GM23248 (cell line): Measurements from ENCODE around the gene PRKX. TPM values are rescaled to one million over a fixed set of nuclear protein-coding genes. Genes with fewer than 3 reads are reported as not detected.
"Not testable (repeated sequence)": the region's sequence is repeated elsewhere in the genome, so short reads cannot be mapped to it uniquely, and the experiment has no call there.

Experiments
- DNase-seq: peaks from one replicate; pipeline ENCODE4 v3.0.0-alpha.2; 2015
- H2AFZ ChIP-seq: fragments of 200-600 bp; sonication (generic); 2 replicates; pipeline ENCODE4 v1.6.1; 2016; ENCODE audit warnings: antibody characterized with exemption
- H3F3A ChIP-seq: fragments of 200-600 bp; sonication (generic); 2 replicates; pipeline ENCODE4 v1.6.1; 2016; ENCODE audit warnings: mild to moderate bottlenecking, antibody characterized with exemption, mixed run types; ENCODE audit not compliant: insufficient read depth
- H3K27ac ChIP-seq: fragments of 200-600 bp; sonication (generic); 2 replicates; pipeline ENCODE4 v1.5.1; 2016; ENCODE audit warnings: mild to moderate bottlenecking
- H3K27me3 ChIP-seq: fragments of 200-600 bp; sonication (generic); replicated peaks from 2 replicates; pipeline ENCODE4 v1.6.1; 2016; ENCODE audit warnings: mild to moderate bottlenecking; ENCODE audit not compliant: insufficient read depth
- H3K36me3 ChIP-seq: fragments of 200-600 bp; sonication (generic); 2 replicates; pipeline ENCODE4 v1.6.1; 2016; ENCODE audit warnings: low read depth, mild to moderate bottlenecking
- H3K4me1 ChIP-seq: fragments of 200-600 bp; sonication (generic); 2 replicates; pipeline ENCODE4 v1.6.1; 2016; ENCODE audit warnings: mild to moderate bottlenecking; ENCODE audit not compliant: insufficient read depth
- H3K4me2 ChIP-seq: fragments of 200-600 bp; sonication (generic); one replicate; pipeline ENCODE4 v1.6.1; 2016; ENCODE audit warnings: mild to moderate bottlenecking; ENCODE audit not compliant: unreplicated experiment
- H3K4me3 ChIP-seq: fragments of 200-600 bp; sonication (generic); 2 replicates; pipeline ENCODE4 v1.5.1; 2016; ENCODE audit warnings: mild to moderate bottlenecking
- H3K79me2 ChIP-seq: fragments of 200-600 bp; sonication (generic); 2 replicates; pipeline ENCODE4 v1.6.1; 2016; ENCODE audit warnings: mild to moderate bottlenecking; ENCODE audit not compliant: insufficient read depth
- H3K9ac ChIP-seq: fragments of 200-600 bp; sonication (generic); 2 replicates; pipeline ENCODE4 v1.6.1; 2016; ENCODE audit warnings: mild to moderate bottlenecking
- H3K9me2 ChIP-seq: fragments of 200-600 bp; sonication (generic); 2 replicates; pipeline ENCODE4 v1.6.1; 2016; ENCODE audit warnings: mixed run types, mild to moderate bottlenecking, moderate library complexity; ENCODE audit not compliant: insufficient read depth
- H3K9me3 ChIP-seq: fragments of 200-600 bp; sonication (generic); one replicate; pipeline ENCODE4 v1.6.1; 2017; ENCODE audit warnings: low read depth
- H4K20me1 ChIP-seq: fragments of 200-600 bp; sonication (generic); 2 replicates; pipeline ENCODE4 v1.6.0; 2016; ENCODE audit not compliant: insufficient read depth
- EZH2 ChIP-seq: fragments of 200-600 bp; sonication (generic); IDR thresholded peaks from 2 replicates; pipeline ENCODE4 v1.6.1; 2018; ENCODE audit warnings: antibody characterized with exemption, mild to moderate bottlenecking; ENCODE audit not compliant: insufficient read depth, poor library complexity, severe bottlenecking
- EZH2phosphoT487 ChIP-seq: fragments of 200-600 bp; sonication (generic); IDR thresholded peaks from 2 replicates; pipeline ENCODE4 v1.6.1; 2018; ENCODE audit warnings: antibody characterized with exemption, moderate library complexity, mild to moderate bottlenecking, low read depth; ENCODE audit not compliant: insufficient read depth
- WGBS, 2 experiments: methylation state at CpG; one replicate each; pipeline ENCODE4 v1.1.6; 2015 to 2017; ENCODE audit warnings: low lambda C conversion rate in 2 of 2, low coverage in 1 of 2; ENCODE audit errors: missing lambda C conversion rate in 2 of 2; 5-methylcytosine and 5-hydroxymethylcytosine counted together
- in situ Hi-C: fragments of 300-500 bp; cut with MboI; formaldehyde crosslinking; loops from 2 replicates; pipeline ENCODE4 v1.15.0; 2020
- polyA plus RNA-seq: library from polyadenylated mRNA; unstranded; fragments of >200 nt; fragmentation: Nextera tagmentation; extraction: Ambion mirVana; gene quantifications from 2 replicates; pipeline ENCODE4 v1.2.1, GENCODE V29; 2016
- total RNA-seq: library from RNA; depleted of rRNA; stranded (reverse); fragments of >200 nt; shearing (Covaris generic); gene quantifications from 2 replicates; pipeline ENCODE4 v1.2.3, GENCODE V29; 2014

Gene PRKX
- total and polyA plus RNA-seq, 2 experiments from 2014 or later = 1.2 to 10.6 TPM

- H2AFZ ChIP-seq = no peak overlapping the region
- DNase-seq = no peak
- TF ChIP-seq EZH2 (no peak), EZH2phosphoT487 (no peak)
- no peaks in the 10 kb centered on the region for H3K36me3 ChIP-seq
- no peaks in the 10 kb centered on the region for H3K9me2 ChIP-seq
- H4K20me1 ChIP-seq = no peaks in the 10 kb centered on the region
- H3K27me3 ChIP-seq = no peaks in the 10 kb centered on the region
- H3K9me3 ChIP-seq = no peaks in the 10 kb centered on the region
- no peak overlapping the region for H3K9ac ChIP-seq
- no peak overlapping the region for H3K27ac ChIP-seq
- H3K4me1 ChIP-seq = no peaks in the 10 kb centered on the region
- 96 to 97% methylated on average over 6 of the region's 6 CpGs for WGBS, 2 experiments
- H3K4me2 ChIP-seq = no peak overlapping the region
- in situ Hi-C loops = no loop called here
- no peaks in the 10 kb centered on the region for H3K79me2 ChIP-seq
- no peaks in the 10 kb centered on the region for H3F3A ChIP-seq
- H3K4me3 ChIP-seq = no peak overlapping the region
These were observed 35.1 kb downstream of the PRKX start for GRCh38 chrX:3678328-3678727.

- H3K9me3 ChIP-seq = no peaks in the 10 kb centered on the region
- H3K4me2 ChIP-seq = no peak overlapping the region
- H2AFZ ChIP-seq = no peak overlapping the region
- H3K36me3 ChIP-seq = no peaks in the 10 kb centered on the region
- H3K27me3 ChIP-seq = no peaks in the 10 kb centered on the region
- H4K20me1 ChIP-seq = no peaks in the 10 kb centered on the region
- no peak for TF ChIP-seq EZH2
- no peak for TF ChIP-seq EZH2phosphoT487
- 90 to 99% methylated on average over 7 to 8 of the region's 8 CpGs for WGBS, 2 experiments
- no peaks in the 10 kb centered on the region for H3K9me2 ChIP-seq
- DNase-seq = no peak
- no peak overlapping the region for H3K27ac ChIP-seq
- no peaks in the 10 kb centered on the region for H3K79me2 ChIP-seq
- in situ Hi-C loops = no loop called here
- H3K4me3 ChIP-seq = no peak overlapping the region
- no peaks in the 10 kb centered on the region for H3K4me1 ChIP-seq
- no peak overlapping the region for H3K9ac ChIP-seq
- no peaks in the 10 kb centered on the region for H3F3A ChIP-seq
These were observed 38.6 kb downstream of the PRKX start for GRCh38 chrX:3674881-3675280.

DNA sequence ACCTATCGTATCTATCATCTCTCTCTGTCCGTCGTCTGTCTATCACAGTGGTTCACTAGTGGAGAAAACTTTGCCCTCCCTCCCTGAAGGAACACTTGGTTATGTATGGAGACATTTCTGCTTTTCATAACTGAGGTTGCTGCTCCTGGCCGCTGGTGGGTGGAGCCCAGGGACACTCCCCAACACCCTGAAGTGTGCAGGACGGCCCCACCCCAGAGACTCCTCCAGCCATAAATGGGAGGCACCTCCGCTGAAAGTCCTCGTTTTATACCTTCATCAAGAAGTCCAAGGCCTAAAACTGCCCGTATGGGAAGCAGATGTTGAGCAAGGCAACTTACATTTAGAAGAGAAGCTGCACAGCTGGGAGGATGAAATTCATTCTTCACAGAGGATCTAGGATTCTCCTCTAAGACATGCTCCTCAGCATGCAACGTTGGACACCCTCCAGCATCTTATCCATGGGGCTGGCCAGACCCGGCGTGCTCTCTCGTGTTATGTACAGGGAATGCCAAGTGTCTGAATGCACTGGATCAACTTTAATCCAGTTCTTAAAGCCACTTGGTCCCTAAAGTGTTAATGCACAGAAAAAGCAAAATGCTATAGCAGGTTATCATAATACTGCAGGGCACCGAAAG, 43.5 kb downstream of the PRKX start:
- Histone ChIP-seq H3K27ac (no peak overlapping the region), H3K79me2 (no peaks in the 10 kb centered on the region), H2AFZ (no peak overlapping the region), H3K36me3 (no peaks in the 10 kb centered on the region), H3K9me2 (no peaks in the 10 kb centered on the region), H3K4me1 (no peaks in the 10 kb centered on the region), H3F3A (no peaks in the 10 kb centered on the region), H3K9me3 (no peaks in the 10 kb centered on the region), H3K4me3 (no peak overlapping the region), H3K9ac (no peak overlapping the region), H3K27me3 (no peaks in the 10 kb centered on the region), H3K4me2 (no peak overlapping the region), H4K20me1 (no peaks in the 10 kb centered on the region)
- in situ Hi-C loops = no loop called here
- TF ChIP-seq EZH2 (no peak), EZH2phosphoT487 (no peak)
- no peak for DNase-seq
- 78 to 89% methylated on average over 8 to 12 of the region's 13 CpGs for WGBS, 2 experiments

- no peaks in the 10 kb centered on the region for H4K20me1 ChIP-seq
- H3K27ac ChIP-seq = no peak overlapping the region
These were observed 46.5 kb downstream of the PRKX start for GRCh38 chrX:3666975-3667374.

DNA sequence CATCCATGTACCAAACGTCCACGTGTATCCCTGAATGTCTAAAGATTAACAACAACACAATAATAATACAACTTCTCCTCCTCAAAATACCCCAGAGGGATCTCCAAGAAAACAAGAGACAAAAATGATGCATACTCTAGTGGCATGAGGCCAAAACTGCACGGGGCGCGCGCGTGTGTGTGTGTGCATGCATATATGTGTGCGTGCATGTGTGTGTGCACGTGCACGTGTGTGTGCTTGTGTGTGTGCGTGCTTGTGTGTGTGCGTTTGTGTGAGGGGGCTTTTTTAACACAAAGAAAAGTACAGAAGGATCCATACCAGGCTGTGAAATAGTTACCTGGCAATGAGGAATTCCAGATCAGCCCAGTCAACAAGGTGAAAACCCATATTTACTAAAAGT, 48.5 kb downstream of the PRKX start:
- Histone ChIP-seq H3K36me3 (no peaks in the 10 kb centered on the region), H3K9ac (no peak overlapping the region), H3K4me2 (no peak overlapping the region), H3K9me3 (no peaks in the 10 kb centered on the region), H3K9me2 (no peaks in the 10 kb centered on the region), H3K79me2 (no peaks in the 10 kb centered on the region), H4K20me1 (no peaks in the 10 kb centered on the region), H3K4me1 (no peaks in the 10 kb centered on the region), H3K27me3 (no peaks in the 10 kb centered on the region), H3K4me3 (no peak overlapping the region), H2AFZ (no peak overlapping the region), H3F3A (no peaks in the 10 kb centered on the region), H3K27ac (no peak overlapping the region)
- no peak for DNase-seq
- in situ Hi-C loops = no loop called here
- TF ChIP-seq EZH2 = no peak
- no peak for TF ChIP-seq EZH2phosphoT487
- 95 to 98% methylated on average over 11 to 12 of the region's 12 CpGs for WGBS, 2 experiments

More at GRCh38 chrX:3666975-3667374, 46.5 kb downstream of the PRKX start:
- Histone ChIP-seq H3K27me3 (no peaks in the 10 kb centered on the region), H3K36me3 (no peaks in the 10 kb centered on the region), H3K9me2 (no peaks in the 10 kb centered on the region), H3K4me3 (no peak overlapping the region), H2AFZ (no peak overlapping the region), H3K4me2 (no peak overlapping the region), H3K79me2 (no peaks in the 10 kb centered on the region), H3F3A (no peaks in the 10 kb centered on the region), H3K4me1 (no peaks in the 10 kb centered on the region), H3K9me3 (no peaks in the 10 kb centered on the region), H3K9ac (no peak overlapping the region)
- 71 to 75% methylated on average over 9 of the region's 9 CpGs for WGBS, 2 experiments
- TF ChIP-seq EZH2phosphoT487 = no peak
- TF ChIP-seq EZH2 = no peak
- DNase-seq = no peak
- in situ Hi-C loops = no loop called here

DNA sequence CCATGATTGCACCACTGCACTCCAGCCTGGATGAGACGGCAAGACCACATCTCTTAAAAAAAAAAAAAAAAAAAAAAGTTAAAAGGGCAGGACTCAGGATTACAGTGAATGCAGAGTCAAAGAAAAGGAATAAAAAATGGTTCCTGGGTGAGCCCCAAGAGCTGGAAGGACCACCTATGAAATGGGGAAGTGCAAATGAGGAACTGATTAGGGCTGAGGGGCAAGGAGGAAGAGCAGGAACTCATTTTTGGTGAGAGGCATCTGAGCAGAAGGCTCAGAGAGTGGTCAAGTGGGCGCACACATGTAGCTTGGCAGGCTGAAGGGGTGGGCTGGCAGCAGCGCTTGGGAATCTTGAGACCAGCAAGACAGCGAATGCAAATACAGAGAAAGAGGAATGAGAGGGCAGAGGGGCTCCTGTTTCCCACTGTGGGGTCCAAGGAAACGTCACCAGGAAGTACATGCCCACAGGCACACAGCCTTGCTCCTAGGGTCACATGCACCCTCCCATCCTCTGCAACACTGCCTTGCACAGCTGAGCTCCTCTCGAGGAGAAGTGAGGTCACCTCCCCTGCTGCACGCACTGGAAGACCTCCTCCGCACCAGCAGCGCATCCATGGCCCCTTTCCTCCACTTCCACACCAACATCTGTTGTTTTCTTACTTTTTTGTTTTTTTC, 49.7 kb downstream of the PRKX start:
- H3K9me3 ChIP-seq, H3K9me2 ChIP-seq, H3K4me2 ChIP-seq, H3F3A ChIP-seq, DNase-seq, H3K9ac ChIP-seq, H3K4me1 ChIP-seq, H3K27me3 ChIP-seq, H2AFZ ChIP-seq, in situ Hi-C loops, H3K36me3 ChIP-seq, H3K79me2 ChIP-seq, H3K27ac ChIP-seq, H4K20me1 ChIP-seq, H3K4me3 ChIP-seq: not testable (repeated sequence)
- 87 to 96% methylated on average over 7 of the region's 9 CpGs for WGBS, 2 experiments
